Left lobe of liver (tissue), 2 donors: Measurements from ENCODE around the gene PTPRCAP. TPM values are rescaled to one million over a fixed set of nuclear protein-coding genes. Genes with fewer than 3 reads are reported as not detected.
A peak's percentile ranks its signal among the peaks of the same experiment; 100 is the strongest.
"Not testable (repeated sequence)": the region's sequence is repeated elsewhere in the genome, so short reads cannot be mapped to it uniquely, and the experiment has no call there.

Source experiments
- ATAC-seq: fragments of 200-7000 bp; cut with Tn5 transposase; one replicate; pipeline ENCODE4 v1.9.1; 2020; ENCODE audit warnings: mild to moderate bottlenecking, moderate library complexity
- DNase-seq: peaks from one replicate; pipeline ENCODE4 v3.0.0-alpha.2; 2020; ENCODE audit warnings: low spot score
- total RNA-seq: library from RNA; stranded (reverse); gene quantifications from one replicate; pipeline ENCODE4 v1.2.1, GENCODE V29; 2021
- donor health status: DM: no; HTN: no; CAD: no; lungs with moderate emphysema.
- donor health status: DM: no; HTN: yes; CAD: no.

PTPRCAP gene
- total RNA-seq, result 2.2 TPM

GRCh38 chr11:67437082-67437808, at the start of gene PTPRCAP:
TSS of gene PTPRCAP (minus strand) at chr11:67437682. CDS start at chr11:67437619, 63 bp downstream.
- ATAC-seq (no peak), DNase-seq (no peak)

GRCh38 chr11:67486481-67487195, 49.2 kb upstream of the PTPRCAP start:
- ATAC-seq (no peak), DNase-seq (no peak)

- ATAC-seq, DNase-seq: not testable (repeated sequence)
Measured at GRCh38 chr11:67485873-67486361, 48.4 kb upstream of the PTPRCAP start.

- no peak for DNase-seq
- no peak for ATAC-seq
Measured at GRCh38 chr11:67484847-67485311, 47.4 kb upstream of the PTPRCAP start.

GRCh38 chr11:67483831-67484665, 46.6 kb upstream of the PTPRCAP start:
- ATAC-seq (no peak), DNase-seq (no peak)

GRCh38 chr11:67482827-67483798, 45.6 kb upstream of the PTPRCAP start, which contains the start of gene AIP:
TSS of gene AIP (plus strand) at chr11:67483026. CDS start at chr11:67483159, 133 bp downstream.
- peak; percentile 98 for DNase-seq
- ATAC-seq, result peak; percentile 98

GRCh38 chr11:67482275-67482826, 44.9 kb upstream of the PTPRCAP start:
- DNase-seq (no peak), ATAC-seq (no peak)

- not testable (repeated sequence) for ATAC-seq, DNase-seq
Measured at GRCh38 chr11:67477344-67478050, 40.0 kb upstream of the PTPRCAP start.

GRCh38 chr11:67476692-67477091, 39.2 kb upstream of the PTPRCAP start:
- ATAC-seq, DNase-seq: not testable (repeated sequence)

GRCh38 chr11:67472882-67473281, 35.4 kb upstream of the PTPRCAP start:
- no peak for ATAC-seq
- no peak for DNase-seq

- DNase-seq, result no peak
Measured at GRCh38 chr11:67470337-67471002, 33.0 kb upstream of the PTPRCAP start.

GRCh38 chr11:67469508-67469811, 32.0 kb upstream of the PTPRCAP start:
- DNase-seq (no peak), ATAC-seq (no peak)

More at GRCh38 chr11:67470337-67471002, 33.0 kb upstream of the PTPRCAP start:
- ATAC-seq, result no peak

GRCh38 chr11:67468759-67469507, 31.5 kb upstream of the PTPRCAP start, which contains the start of gene TMEM134:
TSS of gene TMEM134 (minus strand) at chr11:67469251. CDS start at chr11:67469192, 59 bp downstream.
- peak; percentile 93 for DNase-seq

GRCh38 chr11:67468456-67468758, 30.9 kb upstream of the PTPRCAP start:
- ATAC-seq, result peak; percentile 0

More at GRCh38 chr11:67468759-67469507, 31.5 kb upstream of the PTPRCAP start, which contains the start of gene TMEM134:
- peak; percentile 80 for ATAC-seq

GRCh38 chr11:67468056-67468455, 30.6 kb upstream of the PTPRCAP start:
- DNase-seq (peak; percentile 90), ATAC-seq (peak; percentile 41)

More at GRCh38 chr11:67468456-67468758, 30.9 kb upstream of the PTPRCAP start:
- no peak for DNase-seq

GRCh38 chr11:67466962-67467771, 29.7 kb upstream of the PTPRCAP start:
- DNase-seq (no peak), ATAC-seq (no peak)

GRCh38 chr11:67466367-67466766, 28.9 kb upstream of the PTPRCAP start:
- DNase-seq (peak; percentile 69), ATAC-seq (peak; percentile 5)
